Measurements from ENCODE around the gene ANKIB1.

Gene ANKIB1

GRCh38 chr7:92260248-92260781 lies 14.5 kb downstream of the ANKIB1 start:
- DNase-seq (ENCODE audit: low read depth in 2 of 2): no peak

- no peak for DNase-seq (ENCODE audit: low read depth in 2 of 2)
Observed at GRCh38 chr7:92266415-92267241, 20.9 kb downstream of the ANKIB1 start.

- DNase-seq (ENCODE audit: low read depth in 2 of 2): no peak
Observed at GRCh38 chr7:92268921-92269320, 23.1 kb downstream of the ANKIB1 start.

GRCh38 chr7:92275327-92275726 lies 29.6 kb downstream of the ANKIB1 start:
- no peak for DNase-seq (ENCODE audit: low read depth in 2 of 2)

- DNase-seq (ENCODE audit: low read depth in 2 of 2): no peak
Observed at GRCh38 chr7:92276460-92276864, 30.7 kb downstream of the ANKIB1 start.

- no peak for DNase-seq (ENCODE audit: low read depth in 2 of 2)
Observed at GRCh38 chr7:92279396-92280031, 33.7 kb downstream of the ANKIB1 start.

GRCh38 chr7:92281031-92281430 lies 35.3 kb downstream of the ANKIB1 start:
- DNase-seq (ENCODE audit: low read depth in 2 of 2): no peak

- DNase-seq (ENCODE audit: low read depth in 2 of 2): no peak
Observed at GRCh38 chr7:92282221-92282814, 36.5 kb downstream of the ANKIB1 start.

GRCh38 chr7:92282930-92283329 lies 37.2 kb downstream of the ANKIB1 start:
- no peak for DNase-seq (ENCODE audit: low read depth in 2 of 2)

- DNase-seq (ENCODE audit: low read depth in 2 of 2): no peak
Observed at GRCh38 chr7:92289321-92289720, 43.5 kb downstream of the ANKIB1 start.

- no peak for DNase-seq (ENCODE audit: low read depth in 2 of 2)
Observed at GRCh38 chr7:92292981-92293380, 47.2 kb downstream of the ANKIB1 start.

GRCh38 chr7:92293896-92294590 lies 48.3 kb downstream of the ANKIB1 start:
- no peak for DNase-seq (ENCODE audit: low read depth in 2 of 2)

GRCh38 chr7:92295391-92295790 lies 49.6 kb downstream of the ANKIB1 start:
- no peak for DNase-seq (ENCODE audit: low read depth in 2 of 2)

GRCh38 chr7:92296235-92296634 lies 50.5 kb downstream of the ANKIB1 start:
- no peak for DNase-seq (ENCODE audit: low read depth in 2 of 2)

GRCh38 chr7:92296880-92297445 lies 51.2 kb downstream of the ANKIB1 start:
- no peak for DNase-seq (ENCODE audit: low read depth in 2 of 2)

GRCh38 chr7:92297736-92298135 lies 52.0 kb downstream of the ANKIB1 start:
- no peak for DNase-seq (ENCODE audit: low read depth in 2 of 2)

GRCh38 chr7:92303761-92304160 lies 58.0 kb downstream of the ANKIB1 start:
- DNase-seq (ENCODE audit: low read depth in 2 of 2): no peak

GRCh38 chr7:92304406-92304893 lies 58.7 kb downstream of the ANKIB1 start:
- no peak for DNase-seq (ENCODE audit: low read depth in 2 of 2)

GRCh38 chr7:92306153-92306552 lies 60.4 kb downstream of the ANKIB1 start:
- DNase-seq (ENCODE audit: low read depth in 2 of 2): no peak

- DNase-seq (ENCODE audit: low read depth in 2 of 2): no peak
Observed at GRCh38 chr7:92313055-92313454, 67.3 kb downstream of the ANKIB1 start.

GRCh38 chr7:92319243-92319642 lies 73.5 kb downstream of the ANKIB1 start:
- DNase-seq (ENCODE audit: low read depth in 2 of 2): no peak

- no peak for DNase-seq (ENCODE audit: low read depth in 2 of 2)
Observed at GRCh38 chr7:92325173-92325572, 79.4 kb downstream of the ANKIB1 start.

Data from fibroblast of skin of left quadriceps (primary cell).